Measurements from ENCODE around the gene STARD10. TPM values are rescaled to one million over a fixed set of nuclear protein-coding genes. Genes with fewer than 3 reads are reported as not detected.

The STARD10 gene
- total and polyA plus RNA-seq, 9 of the 15 experiments (the other 6 are each of a cell fraction or from before 2014, with no cell fraction given): 0.15 to 52.9 (median 32.3) TPM

GRCh38 chr11:72813740-72814285 lies 20.0 kb upstream of the STARD10 start (continued):
- TF ChIP-seq POLR2G (IDR thresholded peaks at IDR 0.05; ENCODE audit: low read depth, low read length) (peak; percentile 96), YY1 (IDR thresholded peaks at IDR 0.05; ENCODE audit: borderline replicate concordance in 1 of 3, control insufficient read depth in 1 of 3, extremely low read depth in 1 of 3, insufficient read depth in 3 of 3, insufficient read length in 1 of 3, insufficient replicate concordance in 2 of 3, low read depth in 1 of 3, low read length in 2 of 3) (peak in 1 of 3 experiments; percentile 14), ZNF740 (CRISPR knock-in tag; IDR thresholded peaks at IDR 0.05) (no peak), ZNF740 (tag; IDR thresholded peaks at IDR 0.05) (no peak), ZBTB17 (CRISPR knock-in tag; IDR thresholded peaks at IDR 0.05) (no peak), ZKSCAN1 (IDR thresholded peaks at IDR 0.05; ENCODE audit: low read depth, low read length) (no peak), THRB (CRISPR knock-in tag; conservative IDR thresholded peaks at IDR 0.05) (no peak), KHSRP (IDR thresholded peaks at IDR 0.05) (no peak), ELF4 (CRISPR knock-in tag; IDR thresholded peaks at IDR 0.05) (no peak), ZBTB33 (CRISPR knock-in tag; IDR thresholded peaks at IDR 0.05) (no peak), CREB3L1 (IDR thresholded peaks at IDR 0.05; ENCODE audit: borderline replicate concordance, low read depth) (peak; percentile 50; the same call in 1 of the 2 replicates), ZNF165 (CRISPR knock-in tag; IDR thresholded peaks at IDR 0.05; ENCODE audit: borderline replicate concordance) (no peak; the same call in 1 of the 2 replicates), HES1 (IDR thresholded peaks at IDR 0.05; ENCODE audit: low read depth) (no peak), MTA2 (IDR thresholded peaks at IDR 0.05; ENCODE audit: low read depth) (no peak), BHLHE40 (IDR thresholded peaks at IDR 0.05; ENCODE audit: low read length) (peak; percentile 86), HNRNPUL1 (IDR thresholded peaks at IDR 0.05; ENCODE audit: low read length) (no peak), HSF4 (CRISPR knock-in tag; IDR thresholded peaks at IDR 0.05; ENCODE audit: borderline replicate concordance) (no peak), STAT5A (IDR thresholded peaks at IDR 0.05; ENCODE audit: borderline replicate concordance, low read length) (no peak), EP400 (IDR thresholded peaks at IDR 0.05) (peak; percentile 61), EGR1 (conservative IDR thresholded peaks at IDR 0.05) (peak; percentile 53; the same call in 1 of the 2 replicates)

Data from K562 (cell line).